ENCODE measurements around the gene PPP6R2. TPM values are rescaled to one million over a fixed set of nuclear protein-coding genes. Genes with fewer than 3 reads are reported as not detected.

Gene PPP6R2
- total RNA-seq, 4 donors from 2014 or later: 35.6 to 50.8 (median 45.6) TPM

DNA sequence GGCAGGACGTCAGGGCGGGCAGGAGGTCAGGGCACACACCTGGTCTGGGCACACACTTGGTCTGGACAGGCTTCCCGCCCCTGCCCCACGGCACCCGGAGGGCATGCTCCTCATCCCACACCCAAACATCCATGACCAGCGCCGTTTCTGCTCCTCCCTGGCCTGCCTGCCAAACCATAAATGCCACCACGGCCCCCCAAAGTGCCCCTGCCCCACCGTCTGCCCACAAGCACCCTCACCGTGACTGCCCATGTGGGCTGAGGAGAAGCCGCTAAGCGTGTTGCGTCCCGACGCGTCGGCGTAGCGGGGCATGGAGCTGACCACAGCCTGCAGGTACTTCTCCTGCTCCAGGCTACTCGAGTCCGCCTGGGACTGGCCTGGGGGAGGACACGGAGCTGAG, 115.9 kb downstream of the PPP6R2 start:
- DNase-seq: no peak
- peaks cover 13 to 33% (median 14%) of the 10 kb centered on the region in 3 donors for H3K4me1 ChIP-seq
- no peaks in the 10 kb centered on the region for H3K27me3 ChIP-seq
- intact Hi-C loops (cut with DNase I): no loop called here
- H3K36me3 ChIP-seq: peaks cover 79 to 100% (median 90%) of the 10 kb centered on the region in 3 donors
- no peak overlapping the region for H3K4me3 ChIP-seq
- WGBS, 2 donors: 87 to 95% methylated on average over 2 to 18 of the region's 22 CpGs
- no peaks in the 10 kb centered on the region for H3K9me3 ChIP-seq
- no peak overlapping the region for H3K27ac ChIP-seq
- TF ChIP-seq POLR2A (IDR thresholded peaks at IDR 0.05): no peak
- TF ChIP-seq, protein P1, sequence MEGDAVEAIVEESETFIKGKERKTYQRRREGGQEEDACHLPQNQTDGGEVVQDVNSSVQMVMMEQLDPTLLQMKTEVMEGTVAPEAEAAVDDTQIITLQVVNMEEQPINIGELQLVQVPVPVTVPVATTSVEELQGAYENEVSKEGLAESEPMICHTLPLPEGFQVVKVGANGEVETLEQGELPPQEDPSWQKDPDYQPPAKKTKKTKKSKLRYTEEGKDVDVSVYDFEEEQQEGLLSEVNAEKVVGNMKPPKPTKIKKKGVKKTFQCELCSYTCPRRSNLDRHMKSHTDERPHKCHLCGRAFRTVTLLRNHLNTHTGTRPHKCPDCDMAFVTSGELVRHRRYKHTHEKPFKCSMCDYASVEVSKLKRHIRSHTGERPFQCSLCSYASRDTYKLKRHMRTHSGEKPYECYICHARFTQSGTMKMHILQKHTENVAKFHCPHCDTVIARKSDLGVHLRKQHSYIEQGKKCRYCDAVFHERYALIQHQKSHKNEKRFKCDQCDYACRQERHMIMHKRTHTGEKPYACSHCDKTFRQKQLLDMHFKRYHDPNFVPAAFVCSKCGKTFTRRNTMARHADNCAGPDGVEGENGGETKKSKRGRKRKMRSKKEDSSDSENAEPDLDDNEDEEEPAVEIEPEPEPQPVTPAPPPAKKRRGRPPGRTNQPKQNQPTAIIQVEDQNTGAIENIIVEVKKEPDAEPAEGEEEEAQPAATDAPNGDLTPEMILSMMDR (IDR thresholded peaks at IDR 0.05): no peak

DNA sequence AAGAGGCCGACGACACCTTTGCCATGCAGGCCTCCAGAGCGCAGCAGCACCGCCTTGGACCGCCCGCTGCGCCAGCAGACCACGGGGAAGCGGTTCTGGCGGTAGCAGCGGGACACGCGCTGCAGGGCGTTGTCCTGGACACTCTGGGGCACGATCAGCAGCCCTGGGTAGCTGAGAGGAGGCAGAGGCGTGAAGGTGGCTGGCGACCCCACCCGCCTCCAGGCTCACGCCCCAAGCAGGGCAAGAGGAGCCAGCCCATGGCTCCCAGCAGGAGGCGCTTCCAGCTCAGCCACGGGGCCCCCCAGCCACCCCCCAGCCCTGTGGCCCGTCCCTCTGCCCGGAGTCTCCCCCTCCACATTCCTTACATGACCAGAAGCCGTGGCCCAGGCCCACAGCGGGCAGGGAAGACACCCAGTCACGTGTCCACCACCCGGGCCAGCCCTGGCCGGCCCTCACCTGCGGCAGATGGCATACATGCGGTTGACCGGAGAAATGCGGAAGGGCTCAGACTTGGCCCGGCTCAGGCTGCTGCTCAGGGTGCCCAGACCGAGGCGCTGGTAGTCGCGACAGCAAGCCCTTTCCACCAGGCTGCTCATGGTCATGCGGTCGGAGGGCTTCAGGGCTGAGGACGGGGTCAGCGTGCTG, 116.5 kb downstream of the PPP6R2 start:
- H3K4me3 ChIP-seq: no peak overlapping the region
- intact Hi-C loops (cut with DNase I): no loop called here
- H3K4me1 ChIP-seq: peaks cover 13 to 33% (median 14%) of the 10 kb centered on the region in 3 donors
- TF ChIP-seq, protein P1 (IDR thresholded peaks at IDR 0.05): no peak
- TF ChIP-seq POLR2A (IDR thresholded peaks at IDR 0.05): no peak
- peaks cover 79 to 100% (median 90%) of the 10 kb centered on the region in 3 donors for H3K36me3 ChIP-seq
- 94 to 98% methylated on average over 15 to 22 of the region's 41 CpGs for WGBS, 2 donors
- no peaks in the 10 kb centered on the region for H3K9me3 ChIP-seq
- no peak for DNase-seq
- no peaks in the 10 kb centered on the region for H3K27me3 ChIP-seq
- H3K27ac ChIP-seq: peak overlapping the region in 2 of 4 donors; percentile 73 to 74

DNA sequence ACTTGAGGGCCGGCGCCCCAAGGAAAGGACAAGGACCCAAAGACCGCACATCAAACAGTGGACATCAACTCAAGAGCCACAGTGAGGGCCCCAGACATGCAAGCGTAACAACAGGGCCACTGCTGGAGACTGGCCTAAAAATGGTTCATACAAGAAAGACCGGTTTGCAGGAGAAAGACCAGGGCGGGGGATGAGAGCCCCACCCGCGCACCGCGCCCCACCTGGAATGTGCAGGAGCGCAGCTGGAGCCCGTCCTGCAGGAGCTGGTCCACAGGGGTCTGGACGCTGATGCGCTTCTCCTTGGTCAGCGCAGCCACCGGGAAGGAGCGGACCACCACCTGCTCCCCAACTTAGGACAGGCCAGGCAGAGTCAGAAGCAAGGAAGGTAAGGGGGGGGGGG, 117.8 kb downstream of the PPP6R2 start:
- no peak for DNase-seq
- WGBS, 2 donors: 37 to 76% methylated on average over 12 to 15 of the region's 17 CpGs
- intact Hi-C loops (cut with DNase I): no loop called here
- TF ChIP-seq, protein P1 (IDR thresholded peaks at IDR 0.05): no peak
- TF ChIP-seq POLR2A (IDR thresholded peaks at IDR 0.05): no peak
- peak overlapping the region; percentile 52 to 81 (median 74) for H3K27ac ChIP-seq
- H3K27me3 ChIP-seq: no peaks in the 10 kb centered on the region
- peaks cover 13 to 33% (median 14%) of the 10 kb centered on the region in 3 donors for H3K4me1 ChIP-seq
- H3K36me3 ChIP-seq: peaks cover 79 to 100% (median 90%) of the 10 kb centered on the region in 3 donors
- no peak overlapping the region for H3K4me3 ChIP-seq
- no peaks in the 10 kb centered on the region for H3K9me3 ChIP-seq

DNA sequence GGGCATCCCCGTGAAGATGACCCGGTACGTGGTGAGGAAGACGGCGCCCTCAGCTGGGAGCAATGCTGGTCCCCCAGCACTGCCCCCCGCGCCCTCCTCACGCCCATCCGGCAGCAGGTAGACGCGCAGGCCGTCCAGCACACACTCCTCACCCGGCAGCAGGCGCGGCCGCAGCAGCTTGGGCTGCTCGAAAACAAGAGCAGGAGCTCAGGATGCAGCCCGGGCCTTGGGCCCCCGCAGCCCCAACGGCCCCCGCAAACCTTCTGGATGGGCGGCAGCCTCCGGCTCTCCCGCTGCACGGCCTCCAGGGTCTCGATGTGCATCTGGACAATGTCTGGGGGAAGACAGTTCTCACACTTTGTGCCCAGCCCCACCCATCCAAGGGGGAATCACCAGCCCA, 118.4 kb downstream of the PPP6R2 start:
- H3K27me3 ChIP-seq: no peaks in the 10 kb centered on the region
- DNase-seq: no peak
- no peak for TF ChIP-seq POLR2A (IDR thresholded peaks at IDR 0.05)
- TF ChIP-seq, protein P1 (IDR thresholded peaks at IDR 0.05): no peak
- intact Hi-C loops (cut with DNase I): no loop called here
- no peak overlapping the region for H3K4me3 ChIP-seq
- 77 to 100% methylated on average over 3 of the region's 26 CpGs for WGBS, 2 donors
- peaks cover 13 to 33% (median 14%) of the 10 kb centered on the region in 3 donors for H3K4me1 ChIP-seq
- H3K27ac ChIP-seq: peak overlapping the region in 3 of 4 donors; percentile 73 to 81 (median 74)
- H3K36me3 ChIP-seq: peaks cover 79 to 100% (median 90%) of the 10 kb centered on the region in 3 donors
- H3K9me3 ChIP-seq: no peaks in the 10 kb centered on the region

DNA sequence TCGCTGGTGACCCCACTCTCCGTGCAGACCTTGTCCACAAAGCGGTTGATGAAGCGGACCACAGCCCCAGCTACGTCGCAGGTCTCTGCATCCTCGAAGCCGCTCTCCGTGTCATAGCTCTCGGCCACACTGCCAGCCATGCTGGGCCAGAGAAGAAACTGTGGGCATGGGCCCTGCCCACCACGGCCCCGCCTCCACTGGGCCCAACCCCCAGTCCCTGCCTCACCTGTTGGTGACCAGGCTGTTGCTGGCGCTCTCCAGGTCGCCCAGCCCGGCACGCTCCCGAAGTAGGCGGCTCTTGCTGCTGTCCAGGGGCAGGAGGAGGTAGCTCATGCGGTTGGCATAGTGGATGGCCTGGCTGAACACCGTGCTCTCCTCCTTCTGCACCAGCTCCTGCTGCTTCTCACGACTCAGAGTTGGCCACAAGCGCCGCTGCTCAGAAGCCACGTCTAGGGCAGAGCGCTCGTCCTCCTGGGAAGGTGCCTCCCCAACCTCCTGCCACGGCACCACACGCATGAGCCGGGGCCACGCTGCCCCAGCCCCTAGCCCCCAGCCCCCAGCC, 118.9 kb downstream of the PPP6R2 start:
- Histone ChIP-seq H3K27ac (peak overlapping the region in 2 of 4 donors; percentile 73 to 81), H3K36me3 (peaks cover 82 to 100% (median 91%) of the 10 kb centered on the region in 3 donors), H3K4me1 (peaks cover 13 to 33% (median 14%) of the 10 kb centered on the region in 3 donors), H3K27me3 (no peaks in the 10 kb centered on the region), H3K4me3 (no peak overlapping the region), H3K9me3 (no peaks in the 10 kb centered on the region)
- WGBS, 2 donors: 89 to 96% methylated on average over 6 to 11 of the region's 30 CpGs
- DNase-seq: no peak
- intact Hi-C loops (cut with DNase I): no loop called here
- no peak for TF ChIP-seq POLR2A (IDR thresholded peaks at IDR 0.05)
- TF ChIP-seq, protein P1 (IDR thresholded peaks at IDR 0.05): no peak
